B cell (primary cell): ENCODE data around the gene MAT1A. TPM values are rescaled to one million over a fixed set of nuclear protein-coding genes. Genes with fewer than 3 reads are reported as not detected.
"Not testable (repeated sequence)": the region's sequence is repeated elsewhere in the genome, so short reads cannot be mapped to it uniquely, and the experiment has no call there.

Experiments
- ATAC-seq: fragments of 200-7000 bp; cut with Tn5 transposase; one replicate; pipeline ENCODE4 v1.10.0; 2021; ENCODE audit warnings: low read depth, mild to moderate bottlenecking, moderate number of reproducible peaks, moderate library complexity
- CTCF ChIA-PET: fragments of 350-600 bp; sonication (Branson Sonifier 250); formaldehyde crosslinking; loops from one replicate; lab custom pipeline; 2021; ENCODE audit warnings: antibody characterized with exemption, inconsistent platforms; lab: Charles Lee
- POLR2A ChIA-PET: fragments of 350-600 bp; sonication (Branson Sonifier 250); formaldehyde crosslinking; loops from one replicate; lab custom pipeline; 2021; ENCODE audit warnings: antibody characterized with exemption; lab: Charles Lee
- DNase-seq: peaks from one replicate; pipeline ENCODE4 v3.0.0; 2013
- H2AFZ ChIP-seq: 2 replicates; pipeline ENCODE4 v1.6.1; 2012; ENCODE audit warnings: mild to moderate bottlenecking, low read depth, low read length; ENCODE audit not compliant: insufficient read depth, poor library complexity, severe bottlenecking
- H3K27ac ChIP-seq, 2 donors: 1 replicate in 1 of 2; 2 replicates in 1 of 2; pipeline ENCODE4 v1.5.1; 2012 to 2013; ENCODE audit warnings: low read length in 2 of 2, mild to moderate bottlenecking in 2 of 2, moderate library complexity in 1 of 2
- H3K27me3 ChIP-seq, 4 experiments: fragments of 200-600 bp in 1 of 4; sonication (generic) in 1 of 4; replicated peaks in 1 of 4; 1 replicate in 2 of 4; 2 replicates in 2 of 4; pipeline versions ENCODE4 v1.6.1 to v1.7.0; 2013 to 2016; ENCODE audit warnings: low read length in 3 of 4, mild to moderate bottlenecking in 2 of 4, mixed read lengths in 1 of 4, moderate library complexity in 1 of 4; ENCODE audit not compliant: insufficient read depth in 4 of 4, control insufficient read depth in 3 of 4; ENCODE audit errors: control extremely low read depth in 1 of 4
- H3K36me3 ChIP-seq, 2 experiments: replicated peaks in 1 of 2; 1 replicate in 1 of 2; 2 replicates in 1 of 2; pipeline versions ENCODE4 v1.6.1 to v1.7.1; 2013; ENCODE audit warnings: low read length in 1 of 2; ENCODE audit not compliant: insufficient read depth in 2 of 2, control insufficient read depth in 1 of 2; ENCODE audit errors: control extremely low read depth in 1 of 2, extremely low read depth in 1 of 2
- H3K4me1 ChIP-seq, 2 donors: fragments of 200-600 bp in 1 of 2; sonication (generic) in 1 of 2; 1 replicate in 1 of 2; 2 replicates in 1 of 2; pipeline versions ENCODE4 v1.5.1 to v1.6.1; 2013 to 2017; ENCODE audit warnings: low read length in 2 of 2; ENCODE audit not compliant: control insufficient read depth in 2 of 2, insufficient read depth in 2 of 2
- H3K4me2 ChIP-seq: replicated peaks from 2 replicates; pipeline ENCODE3; 2012; ENCODE audit warnings: mild to moderate bottlenecking, low read depth, low read length; ENCODE audit not compliant: poor library complexity, severe bottlenecking
- H3K4me3 ChIP-seq, 5 experiments: fragments of 200-600 bp in 1 of 5; sonication (generic) in 1 of 5; 1 replicate in 3 of 5; 2 replicates in 2 of 5; pipeline versions ENCODE4 v1.5.1 to v1.7.0; 2011 to 2016; ENCODE audit warnings: low read length in 4 of 5, mild to moderate bottlenecking in 4 of 5, low read depth in 2 of 5, control low read depth in 1 of 5, moderate library complexity in 1 of 5; ENCODE audit not compliant: insufficient read depth in 1 of 5; ENCODE audit errors: control extremely low read depth in 1 of 5, extremely low read depth in 1 of 5
- H3K79me2 ChIP-seq: fragments of 200-600 bp; sonication (generic); one replicate; pipeline ENCODE4 v1.6.0; 2016; ENCODE audit warnings: low read length; ENCODE audit not compliant: control insufficient read depth, insufficient read depth
- H3K9ac ChIP-seq: fragments of 200-600 bp; sonication (generic); 2 replicates; pipeline ENCODE4 v1.6.1; 2017; ENCODE audit warnings: mild to moderate bottlenecking, low read length, moderate library complexity
- H3K9me3 ChIP-seq, 3 donors: one replicate each; pipeline versions ENCODE4 v1.6.1 to v1.7.1; 2013; ENCODE audit warnings: low read length in 2 of 3; ENCODE audit not compliant: control insufficient read depth in 2 of 3, insufficient read depth in 1 of 3; ENCODE audit errors: control extremely low read depth in 1 of 3
- H4K20me1 ChIP-seq: 2 replicates; pipeline ENCODE4 v1.6.0; 2012; ENCODE audit warnings: mild to moderate bottlenecking, low read length; ENCODE audit not compliant: insufficient read depth, control insufficient read depth, poor library complexity, severe bottlenecking
- H3K27ac Mint-ChIP-seq: one replicate; pipeline ENCODE4 v1.8.0; 2021; ENCODE audit warnings: mixed read lengths
- H3K27me3 Mint-ChIP-seq: one replicate; pipeline ENCODE4 v1.8.0; 2021; ENCODE audit warnings: mixed read lengths
- H3K4me1 Mint-ChIP-seq: one replicate; pipeline ENCODE4 v1.8.0; 2021; ENCODE audit warnings: mixed read lengths
- H3K4me3 Mint-ChIP-seq: one replicate; pipeline ENCODE4 v1.8.0; 2021; ENCODE audit warnings: mixed read lengths
- H3K9me3 Mint-ChIP-seq: one replicate; pipeline ENCODE4 v1.8.0; 2022; ENCODE audit warnings: mixed read lengths; ENCODE audit not compliant: insufficient read depth
- WGBS: methylation state at CpG from one replicate; pipeline ENCODE4 v1.1.5; 2013; ENCODE audit warnings: missing lambda C conversion rate; ENCODE audit not compliant: insufficient coverage; 5-methylcytosine and 5-hydroxymethylcytosine counted together
- intact Hi-C: fragments of 100-400 bp; cut with micrococcal nuclease; formaldehyde crosslinking; loops from one replicate; pipeline ENCODE4 v1.10.0; 2022
- polyA plus RNA-seq: library from polyadenylated mRNA; depleted of rRNA; stranded (reverse); fragments of >200 nt; gene quantifications from 2 replicates; pipeline ENCODE4 v1.2.3, GENCODE V29; 2012
- total RNA-seq, 2 donors: library from RNA; stranded (reverse); fragments of 120-200 nt in 1 of 2; gene quantifications; 1 replicate in 1 of 2; 2 replicates in 1 of 2; pipeline versions ENCODE4 v1.2.3 to v1.2.4, GENCODE V29; 2013 to 2022

MAT1A gene
- total and polyA plus RNA-seq, 2 donors (not counting 1 experiment from before 2014, with no cell fraction given) = not detected

GRCh38 chr10:80244371-80244770 lies 45.1 kb downstream of the MAT1A start:
- H2AFZ ChIP-seq, intact Hi-C loops: not testable (repeated sequence)

GRCh38 chr10:80242341-80242740 lies 47.1 kb downstream of the MAT1A start:
- H3K27ac Mint-ChIP-seq, POLR2A ChIA-PET, H3K9me3 ChIP-seq, H4K20me1 ChIP-seq, H3K4me2 ChIP-seq, ATAC-seq, H2AFZ ChIP-seq, H3K4me3 Mint-ChIP-seq, H3K4me1 ChIP-seq, H3K79me2 ChIP-seq, CTCF ChIA-PET, DNase-seq, H3K27ac ChIP-seq, H3K9me3 Mint-ChIP-seq, H3K4me1 Mint-ChIP-seq, H3K9ac ChIP-seq, H3K27me3 ChIP-seq, H3K36me3 ChIP-seq, intact Hi-C loops, H3K4me3 ChIP-seq: not testable (repeated sequence)
- peaks cover 11% of the 10 kb centered on the region for H3K27me3 Mint-ChIP-seq
- no CpG with 5 or more reads among the region's 4 CpGs for WGBS

More at GRCh38 chr10:80244371-80244770, 45.1 kb downstream of the MAT1A start:
- WGBS = no CpG with 5 or more reads among the region's 3 CpGs
- H3K36me3 ChIP-seq, H3K4me3 ChIP-seq, H3K4me3 Mint-ChIP-seq, H3K79me2 ChIP-seq, H3K27ac ChIP-seq, H3K27ac Mint-ChIP-seq, H3K4me1 ChIP-seq, H3K9me3 Mint-ChIP-seq, H3K27me3 ChIP-seq, DNase-seq, H3K4me2 ChIP-seq, H3K9ac ChIP-seq, H3K9me3 ChIP-seq, H3K4me1 Mint-ChIP-seq, CTCF ChIA-PET, POLR2A ChIA-PET, H4K20me1 ChIP-seq, ATAC-seq: not testable (repeated sequence)
- peaks cover 11% of the 10 kb centered on the region for H3K27me3 Mint-ChIP-seq

GRCh38 chr10:80236457-80236856 lies 53.0 kb downstream of the MAT1A start:
- POLR2A ChIA-PET, H3K9ac ChIP-seq, H3K27me3 Mint-ChIP-seq, intact Hi-C loops, H3K27ac Mint-ChIP-seq, H3K9me3 ChIP-seq, DNase-seq, H3K4me2 ChIP-seq, H3K4me3 Mint-ChIP-seq, ATAC-seq, H3K79me2 ChIP-seq, H4K20me1 ChIP-seq, H3K27me3 ChIP-seq, H3K27ac ChIP-seq, H2AFZ ChIP-seq, H3K36me3 ChIP-seq, H3K4me3 ChIP-seq, H3K4me1 Mint-ChIP-seq, H3K9me3 Mint-ChIP-seq, CTCF ChIA-PET, H3K4me1 ChIP-seq: not testable (repeated sequence)
- no CpG with 5 or more reads among the region's 5 CpGs for WGBS

GRCh38 chr10:80234331-80235235 lies 54.9 kb downstream of the MAT1A start:
- H3K36me3 ChIP-seq, H3K4me2 ChIP-seq, H3K9me3 ChIP-seq, H3K9me3 Mint-ChIP-seq, H3K9ac ChIP-seq, H2AFZ ChIP-seq, DNase-seq, intact Hi-C loops, H3K27ac ChIP-seq, H3K4me1 Mint-ChIP-seq, H3K79me2 ChIP-seq, H3K4me3 ChIP-seq, H3K27me3 ChIP-seq, H3K27me3 Mint-ChIP-seq, POLR2A ChIA-PET, H4K20me1 ChIP-seq, H3K4me1 ChIP-seq, CTCF ChIA-PET: not testable (repeated sequence)
- peak overlapping the region; percentile 41 for H3K27ac Mint-ChIP-seq
- peak overlapping the region; percentile 59 for H3K4me3 Mint-ChIP-seq
- ATAC-seq = peak; percentile 76
- no CpG with 5 or more reads among the region's 11 CpGs for WGBS
